Natural killer cell treated with Interleukin-12 subunit alpha and Interleukin-12 subunit beta and Interleukin-15 and Interleukin-18, amount 100 ng/mL, for 72 hours (primary cell): ENCODE data around the gene NOC2L. TPM values are rescaled to one million over a fixed set of nuclear protein-coding genes. Genes with fewer than 3 reads are reported as not detected.
"Not testable (repeated sequence)": the region's sequence is repeated elsewhere in the genome, so short reads cannot be mapped to it uniquely, and the experiment has no call there.

ENCODE experiments used
- ATAC-seq, 2 donors: fragments of 150-1000 bp; cut with Tn5 transposase in 1 of 2; sonication (Bioruptor Pico), chemical (Tn5 transposase) in 1 of 2; 2 replicates each; pipeline ENCODE4 v1.10.0; 2021
- DNase-seq: peaks from one replicate; pipeline ENCODE4 v3.0.0; 2022; ENCODE audit warnings: low spot score
- H3K27ac Mint-ChIP-seq, 2 donors: 1 replicate in 1 of 2; 2 replicates in 1 of 2; pipeline ENCODE4 v1.8.0; 2022; ENCODE audit warnings: mixed read lengths in 2 of 2, mild to moderate bottlenecking in 1 of 2, moderate library complexity in 1 of 2
- H3K27me3 Mint-ChIP-seq, 2 donors: 1 replicate in 1 of 2; 2 replicates in 1 of 2; pipeline ENCODE4 v1.8.0; 2022; ENCODE audit warnings: mixed read lengths in 2 of 2
- H3K36me3 Mint-ChIP-seq: one replicate; pipeline ENCODE4 v1.8.0; 2022; ENCODE audit warnings: mixed read lengths
- H3K4me1 Mint-ChIP-seq, 2 donors: 1 replicate in 1 of 2; 2 replicates in 1 of 2; pipeline ENCODE4 v1.8.0; 2022; ENCODE audit warnings: low read depth in 2 of 2, mixed read lengths in 2 of 2, mild to moderate bottlenecking in 1 of 2
- H3K4me3 Mint-ChIP-seq: one replicate; pipeline ENCODE4 v1.8.0; 2022; ENCODE audit warnings: mixed read lengths
- H3K9me3 Mint-ChIP-seq: 2 replicates; pipeline ENCODE4 v1.8.0; 2022; ENCODE audit warnings: mixed read lengths
- total RNA-seq, 2 donors: library from RNA; stranded (reverse); gene quantifications; one replicate each; pipeline ENCODE4 v1.2.3, GENCODE V29; 2022

Gene NOC2L
- total RNA-seq, 2 donors from 2014 or later = 113 to 143 TPM

GRCh38 chr1:954927-955326, 4.1 kb downstream of the NOC2L start:
- Mint-ChIP-seq H3K4me3 (no peak overlapping the region), H3K9me3 (no peaks in the 10 kb centered on the region), H3K27ac (no peak overlapping the region), H3K36me3 (peaks cover 5% of the 10 kb centered on the region), H3K27me3 (no peaks in the 10 kb centered on the region), H3K4me1 (peaks cover 20 to 21% of the 10 kb centered on the region in 2 donors)
- ATAC-seq = no peak
- DNase-seq = no peak

- no peak overlapping the region for H3K27ac Mint-ChIP-seq
- no peaks in the 10 kb centered on the region for H3K9me3 Mint-ChIP-seq
- no peak for DNase-seq
- ATAC-seq = no peak
- H3K36me3 Mint-ChIP-seq = peaks cover 5% of the 10 kb centered on the region
- H3K4me1 Mint-ChIP-seq = peaks cover 20 to 21% of the 10 kb centered on the region in 2 donors
- H3K27me3 Mint-ChIP-seq = no peaks in the 10 kb centered on the region
- no peak overlapping the region for H3K4me3 Mint-ChIP-seq
Measured at GRCh38 chr1:953524-954320, 5.3 kb downstream of the NOC2L start.

GRCh38 chr1:952603-953002, 6.5 kb downstream of the NOC2L start:
- peaks cover 8 to 12% of the 10 kb centered on the region in 2 donors for H3K4me1 Mint-ChIP-seq
- no peaks in the 10 kb centered on the region for H3K9me3 Mint-ChIP-seq
- no peak overlapping the region for H3K27ac Mint-ChIP-seq
- no peaks in the 10 kb centered on the region for H3K27me3 Mint-ChIP-seq
- H3K36me3 Mint-ChIP-seq = peaks cover 3% of the 10 kb centered on the region
- no peak overlapping the region for H3K4me3 Mint-ChIP-seq
- ATAC-seq (no peak), DNase-seq (no peak)

- H3K36me3 Mint-ChIP-seq = no peaks in the 10 kb centered on the region
- no peak overlapping the region for H3K4me3 Mint-ChIP-seq
- H3K4me1 Mint-ChIP-seq = peaks cover 4 to 9% of the 10 kb centered on the region in 2 donors
- H3K27ac Mint-ChIP-seq = no peak overlapping the region
- no peaks in the 10 kb centered on the region for H3K27me3 Mint-ChIP-seq
- H3K9me3 Mint-ChIP-seq = no peaks in the 10 kb centered on the region
- no peak for ATAC-seq
- DNase-seq = no peak
Measured at GRCh38 chr1:952201-952600, 6.9 kb downstream of the NOC2L start.

GRCh38 chr1:951364-951763, 7.7 kb downstream of the NOC2L start:
- H3K4me3 Mint-ChIP-seq = no peak overlapping the region
- no peaks in the 10 kb centered on the region for H3K9me3 Mint-ChIP-seq
- H3K27me3 Mint-ChIP-seq = no peaks in the 10 kb centered on the region
- ATAC-seq = no peak
- H3K4me1 Mint-ChIP-seq = peaks cover 0 to 5% of the 10 kb centered on the region in 2 donors
- no peak for DNase-seq
- H3K27ac Mint-ChIP-seq = no peak overlapping the region
- H3K36me3 Mint-ChIP-seq = no peaks in the 10 kb centered on the region

GRCh38 chr1:950881-951280, 8.2 kb downstream of the NOC2L start:
- H3K36me3 Mint-ChIP-seq = no peaks in the 10 kb centered on the region
- peaks cover 0 to 5% of the 10 kb centered on the region in 2 donors for H3K4me1 Mint-ChIP-seq
- no peak for ATAC-seq
- H3K4me3 Mint-ChIP-seq = no peak overlapping the region
- H3K27me3 Mint-ChIP-seq = no peaks in the 10 kb centered on the region
- no peak for DNase-seq
- H3K27ac Mint-ChIP-seq = no peak overlapping the region
- H3K9me3 Mint-ChIP-seq = no peaks in the 10 kb centered on the region

GRCh38 chr1:950268-950667, 8.8 kb downstream of the NOC2L start:
- Mint-ChIP-seq H3K4me1 (peaks cover 0 to 4% of the 10 kb centered on the region in 2 donors), H3K4me3 (no peak overlapping the region), H3K27me3 (no peaks in the 10 kb centered on the region), H3K36me3 (no peaks in the 10 kb centered on the region), H3K27ac (no peak overlapping the region), H3K9me3 (no peaks in the 10 kb centered on the region)
- ATAC-seq = no peak
- no peak for DNase-seq

- H3K4me1 Mint-ChIP-seq = no peaks in the 10 kb centered on the region
- no peaks in the 10 kb centered on the region for H3K9me3 Mint-ChIP-seq
- ATAC-seq = no peak
- H3K4me3 Mint-ChIP-seq = no peak overlapping the region
- no peaks in the 10 kb centered on the region for H3K36me3 Mint-ChIP-seq
- H3K27me3 Mint-ChIP-seq = no peaks in the 10 kb centered on the region
- no peak overlapping the region for H3K27ac Mint-ChIP-seq
- no peak for DNase-seq
Measured at GRCh38 chr1:947958-948357, 11.1 kb downstream of the NOC2L start.

GRCh38 chr1:946811-947210, 12.2 kb downstream of the NOC2L start:
- not testable (repeated sequence) for H3K4me3 Mint-ChIP-seq, ATAC-seq, H3K36me3 Mint-ChIP-seq, H3K27me3 Mint-ChIP-seq, H3K27ac Mint-ChIP-seq, H3K4me1 Mint-ChIP-seq, DNase-seq, H3K9me3 Mint-ChIP-seq

- H3K27ac Mint-ChIP-seq = no peak overlapping the region
- peaks cover 0 to 3% of the 10 kb centered on the region in 2 donors for H3K27me3 Mint-ChIP-seq
- H3K4me3 Mint-ChIP-seq = no peak overlapping the region
- DNase-seq = no peak
- no peaks in the 10 kb centered on the region for H3K4me1 Mint-ChIP-seq
- no peak for ATAC-seq
- H3K9me3 Mint-ChIP-seq = no peaks in the 10 kb centered on the region
- H3K36me3 Mint-ChIP-seq = no peaks in the 10 kb centered on the region
Measured at GRCh38 chr1:945688-946556, 13.1 kb downstream of the NOC2L start.

- peaks cover 0 to 3% of the 10 kb centered on the region in 2 donors for H3K27me3 Mint-ChIP-seq
- DNase-seq (no peak), ATAC-seq (no peak)
- no peak overlapping the region for H3K27ac Mint-ChIP-seq
- no peaks in the 10 kb centered on the region for H3K4me1 Mint-ChIP-seq
- H3K9me3 Mint-ChIP-seq = no peaks in the 10 kb centered on the region
- no peak overlapping the region for H3K4me3 Mint-ChIP-seq
- no peaks in the 10 kb centered on the region for H3K36me3 Mint-ChIP-seq
Measured at GRCh38 chr1:944341-945325, 14.4 kb downstream of the NOC2L start.

GRCh38 chr1:943545-944340, 15.3 kb downstream of the NOC2L start:
- Mint-ChIP-seq H3K27me3 (peaks cover 0 to 6% of the 10 kb centered on the region in 2 donors), H3K36me3 (no peaks in the 10 kb centered on the region), H3K9me3 (no peaks in the 10 kb centered on the region), H3K27ac (no peak overlapping the region), H3K4me3 (no peak overlapping the region), H3K4me1 (peaks cover 0 to 2% of the 10 kb centered on the region in 2 donors)
- DNase-seq = no peak
- no peak for ATAC-seq
